Progenitor cell of endocrine pancreas (in vitro differentiated cells): Measurements from ENCODE around the gene ACTL10. TPM values are rescaled to one million over a fixed set of nuclear protein-coding genes. Genes with fewer than 3 reads are reported as not detected.

Source experiments
- DNase-seq: peaks from one replicate; pipeline ENCODE4 v3.0.0; 2021; ENCODE audit warnings: low spot score; ENCODE audit not compliant: unreplicated experiment
- H3K27ac Mint-ChIP-seq: 2 replicates; pipeline ENCODE4 v1.8.0; 2021; ENCODE audit warnings: mild to moderate bottlenecking, moderate library complexity, mixed read lengths
- H3K27me3 Mint-ChIP-seq: 2 replicates; pipeline ENCODE4 v1.8.0; 2021; ENCODE audit warnings: mixed read lengths
- H3K36me3 Mint-ChIP-seq: 2 replicates; pipeline ENCODE4 v1.8.0; 2022; ENCODE audit warnings: mixed read lengths; ENCODE audit not compliant: insufficient read depth
- H3K4me1 Mint-ChIP-seq: 2 replicates; pipeline ENCODE4 v1.8.0; 2021; ENCODE audit warnings: low read depth, mixed read lengths
- H3K4me3 Mint-ChIP-seq: 2 replicates; pipeline ENCODE4 v1.8.0; 2021; ENCODE audit warnings: low read depth, mild to moderate bottlenecking, moderate library complexity, mixed read lengths
- H3K9me3 Mint-ChIP-seq: 2 replicates; pipeline ENCODE4 v1.8.0; 2021; ENCODE audit warnings: low read depth, mixed read lengths
- CTCF ChIP-seq: fragments of 200-600 bp; sonication (generic); IDR thresholded peaks from one replicate; pipeline ENCODE4 v1.5.0; 2021; ENCODE audit warnings: antibody characterized with exemption, mild to moderate bottlenecking; ENCODE audit not compliant: unreplicated experiment
- total RNA-seq: library from RNA; stranded (reverse); gene quantifications from 2 replicates; pipeline ENCODE4 v1.2.1, GENCODE V29; 2021

Gene ACTL10
- total RNA-seq, 1 donor from 2014 or later, result 0.36 TPM

DNA sequence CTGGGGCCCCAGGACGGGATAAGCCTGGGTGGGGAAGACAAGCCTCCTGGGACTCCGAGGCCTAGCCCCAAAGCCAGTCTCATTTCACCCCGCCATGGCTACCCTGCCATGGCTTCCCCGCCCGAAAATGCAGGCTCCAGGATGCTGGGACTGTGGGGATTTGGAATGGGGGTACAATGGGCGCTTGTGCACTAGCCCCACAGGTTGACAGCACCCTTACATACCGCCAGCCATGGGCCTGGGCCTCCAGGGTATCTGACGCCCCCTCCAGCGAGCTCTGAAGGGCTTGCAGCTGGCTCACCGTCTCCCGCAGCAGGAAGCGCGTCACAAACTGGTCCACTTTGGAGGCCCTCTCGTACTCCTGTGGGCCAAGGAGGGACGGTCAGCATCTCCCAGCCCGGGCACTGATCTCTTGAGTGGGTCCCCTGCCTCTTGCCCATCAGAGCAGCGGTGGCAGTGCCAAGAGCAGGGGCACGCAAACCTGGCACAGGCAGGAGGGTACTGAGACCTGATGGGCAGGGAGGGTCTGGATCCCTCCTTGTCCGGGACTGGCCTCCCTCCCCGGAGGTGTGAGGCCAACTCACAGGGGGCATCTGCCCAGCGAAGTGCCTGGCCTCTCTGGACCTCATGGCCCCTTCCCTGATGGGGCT, 6.6 kb upstream of the ACTL10 start:
- Mint-ChIP-seq H3K36me3 (peaks cover 4% of the 10 kb centered on the region), H3K4me3 (no peak overlapping the region), H3K9me3 (no peaks in the 10 kb centered on the region), H3K27me3 (no peaks in the 10 kb centered on the region), H3K4me1 (peaks cover 11% of the 10 kb centered on the region), H3K27ac (peak overlapping the region; percentile 45)
- TF ChIP-seq CTCF, result no peak
- DNase-seq, result no peak

DNA sequence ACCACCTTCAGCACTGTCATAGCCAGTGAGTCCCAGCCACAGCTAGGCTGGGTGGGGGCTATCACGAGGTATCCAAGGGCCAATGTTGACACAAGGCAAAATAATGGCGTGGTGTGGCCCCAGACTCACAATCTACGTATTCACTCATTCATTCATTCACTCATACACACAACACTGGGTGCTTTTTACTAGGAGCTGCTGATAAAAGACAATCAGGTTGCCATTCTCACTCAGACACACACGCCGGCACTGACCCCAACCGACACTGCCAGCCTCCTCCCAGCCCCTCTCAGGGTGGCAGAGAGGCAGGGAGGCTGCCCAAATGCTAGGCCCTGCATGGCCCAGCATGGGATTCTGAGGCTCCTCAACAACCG, 6.1 kb upstream of the ACTL10 start:
- peaks cover 10% of the 10 kb centered on the region for H3K4me1 Mint-ChIP-seq
- no peaks in the 10 kb centered on the region for H3K9me3 Mint-ChIP-seq
- H3K4me3 Mint-ChIP-seq, result no peak overlapping the region
- no peak overlapping the region for H3K27ac Mint-ChIP-seq
- H3K36me3 Mint-ChIP-seq, result peaks cover 4% of the 10 kb centered on the region
- no peak for TF ChIP-seq CTCF
- DNase-seq, result no peak
- no peaks in the 10 kb centered on the region for H3K27me3 Mint-ChIP-seq

DNA sequence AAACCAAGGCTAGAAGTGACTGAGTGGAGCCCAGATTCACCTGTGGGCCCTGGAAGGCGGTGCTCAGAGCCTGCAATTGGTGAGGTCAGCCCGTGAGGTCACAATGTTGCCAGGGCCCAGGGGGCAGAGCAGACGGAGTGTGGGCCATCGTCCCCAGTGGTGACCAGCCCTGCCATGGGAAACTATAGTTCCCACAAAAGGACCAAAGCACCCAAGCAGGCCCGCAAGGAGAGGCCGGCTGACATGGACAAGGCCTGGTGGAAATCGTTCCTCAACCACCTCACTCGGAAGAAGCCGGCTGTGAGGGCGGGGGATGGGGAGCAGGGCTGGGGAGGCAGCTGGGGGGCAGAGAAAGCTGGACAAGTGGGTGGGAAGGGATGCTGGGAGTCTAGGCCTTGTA, 4.6 kb upstream of the ACTL10 start, which contains the start of gene C20orf144:
TSS of gene C20orf144 (plus strand) at position 156 of the 400 bp plus-strand sequence. CDS start at position 175, 19 bp downstream.
- no peak for TF ChIP-seq CTCF
- Mint-ChIP-seq H3K4me1 (peaks cover 11% of the 10 kb centered on the region), H3K4me3 (peak within 1 kb of the TSS; percentile 85), H3K36me3 (peaks cover 5% of the 10 kb centered on the region), H3K27ac (peak within 1 kb of the TSS; percentile 87), H3K27me3 (peaks cover 3% of the 10 kb centered on the region), H3K9me3 (no peaks in the 10 kb centered on the region)
- DNase-seq, result no peak

DNA sequence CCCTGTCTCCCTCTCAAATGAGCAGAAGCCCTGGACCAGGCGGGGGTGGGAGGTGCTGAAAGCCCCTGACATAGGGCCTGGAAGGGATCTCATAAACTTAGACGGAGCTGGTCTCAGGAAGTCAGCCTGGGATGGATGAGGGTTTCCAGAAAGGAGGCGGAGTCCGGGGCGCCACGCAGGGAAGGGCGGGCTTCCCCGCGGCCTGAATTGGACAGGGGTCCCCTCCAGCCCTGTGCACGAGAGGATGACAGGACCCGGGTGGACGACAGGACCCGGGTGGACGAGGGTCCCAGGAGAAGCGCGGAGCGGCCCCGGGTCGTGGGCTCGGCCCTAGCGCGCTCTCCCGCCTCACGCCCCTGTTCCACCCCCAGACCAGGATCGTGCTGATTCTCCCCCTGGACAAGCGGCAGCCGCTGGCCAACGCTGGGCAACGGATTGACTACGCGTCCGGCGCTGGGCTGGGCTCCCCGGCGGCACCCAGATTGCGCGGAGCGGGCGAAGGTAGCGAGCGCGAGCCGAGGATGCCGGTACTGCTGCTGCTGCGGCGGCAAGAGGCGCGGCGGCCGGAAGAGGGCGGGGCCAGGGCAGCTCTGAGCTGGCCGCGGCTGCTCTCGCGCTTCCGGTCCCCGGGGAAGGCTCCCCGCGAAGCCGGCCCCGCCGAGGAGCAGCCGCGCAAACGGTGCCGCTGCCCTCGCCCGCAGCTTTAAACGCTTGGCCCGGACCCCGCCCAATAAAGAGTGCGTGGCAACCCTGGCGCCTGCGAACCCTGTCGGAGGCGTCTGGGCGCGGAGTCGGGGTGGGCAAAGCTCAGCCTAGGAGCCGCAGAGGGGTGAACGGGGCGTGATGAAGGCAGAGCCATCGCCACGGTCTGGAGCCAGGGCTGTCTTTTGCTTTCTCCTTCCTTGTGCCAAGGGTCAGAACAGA, 3.3 kb upstream of the ACTL10 start:
- H3K4me1 Mint-ChIP-seq, result peaks cover 11% of the 10 kb centered on the region
- DNase-seq, result peak; percentile 71
- peaks cover 7% of the 10 kb centered on the region for H3K36me3 Mint-ChIP-seq
- TF ChIP-seq CTCF, result no peak
- peak overlapping the region; percentile 87 for H3K27ac Mint-ChIP-seq
- no peaks in the 10 kb centered on the region for H3K9me3 Mint-ChIP-seq
- H3K27me3 Mint-ChIP-seq, result peaks cover 3% of the 10 kb centered on the region
- H3K4me3 Mint-ChIP-seq, result peak overlapping the region; percentile 85

GRCh38 chr20:33664085-33664761, 2.5 kb upstream of the ACTL10 start:
- Mint-ChIP-seq H3K9me3 (no peaks in the 10 kb centered on the region), H3K27ac (peak overlapping the region; percentile 50), H3K36me3 (peaks cover 10% of the 10 kb centered on the region), H3K27me3 (peaks cover 3% of the 10 kb centered on the region), H3K4me1 (peaks cover 11% of the 10 kb centered on the region), H3K4me3 (peak overlapping the region; percentile 85)
- no peak for DNase-seq
- TF ChIP-seq CTCF, result no peak
